Prostate gland (tissue), 2 donors: ENCODE data around the gene SHISA5.

Experiments used
- CTCF ChIP-seq, 4 experiments: fragments of 200-600 bp in 2 of 4; fragments of 450-650 bp in 2 of 4; sonication (generic) in 2 of 4; IDR thresholded peaks; 1 replicate in 3 of 4; 2 replicates in 1 of 4; pipeline ENCODE4 v1.5.1; 2016 to 2019; ENCODE audit warnings: antibody characterized with exemption in 4 of 4, mild to moderate bottlenecking in 2 of 4, moderate library complexity in 2 of 4
- POLR2A ChIP-seq: fragments of 450-650 bp; IDR thresholded peaks from one replicate; pipeline ENCODE4 v1.6.1; 2016; ENCODE audit warnings: antibody characterized with exemption, mild to moderate bottlenecking
- POLR2AphosphoS5 ChIP-seq: sonication (generic); formaldehyde crosslinking; IDR thresholded peaks from one replicate; pipeline ENCODE4 v1.6.1; 2017; ENCODE audit warnings: antibody characterized with exemption

- TF ChIP-seq CTCF (IDR thresholded peaks at IDR 0.05) (no peak), POLR2AphosphoS5 (no peak), POLR2A (no peak)
These were observed 30.4 kb downstream of the SHISA5 start for GRCh38 chr3:48473617-48473952.
